Measurements from ENCODE around the gene ALDH1A1. TPM values are rescaled to one million over a fixed set of nuclear protein-coding genes. Genes with fewer than 3 reads are reported as not detected.

ALDH1A1 gene
- total RNA-seq, 1 experiment from 2014 or later, result 1.9 TPM

DNA sequence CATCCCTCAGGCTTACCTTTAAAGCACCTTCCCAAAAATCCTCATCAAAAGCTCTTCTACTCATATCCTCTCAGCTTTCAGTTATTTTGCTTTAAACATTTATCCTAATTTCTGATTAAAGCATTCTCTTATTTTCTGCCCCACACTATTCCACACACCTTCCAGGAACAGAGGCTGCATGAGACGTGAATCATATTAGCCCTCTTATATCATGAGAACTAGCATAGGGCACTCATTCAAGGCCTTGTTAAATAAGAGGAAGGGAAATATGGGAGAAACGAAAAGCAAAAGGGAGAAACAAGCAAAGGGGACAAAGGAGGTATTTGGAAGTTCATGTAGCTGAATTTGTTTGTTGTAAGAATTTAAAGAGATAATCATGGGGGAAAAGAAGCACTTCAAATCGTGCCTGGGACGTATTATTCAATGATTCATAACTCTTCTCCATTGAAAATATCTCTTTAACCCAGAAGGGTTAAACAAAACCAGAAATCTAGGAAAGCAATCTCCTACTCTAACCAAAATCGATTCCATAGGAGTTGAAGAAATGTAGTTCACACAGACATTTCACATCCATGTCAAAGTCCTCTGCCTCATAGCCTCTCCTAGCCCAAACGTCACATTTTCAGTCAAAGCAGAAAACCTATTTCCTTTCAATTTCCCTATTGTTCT lies 4.1 kb downstream of the ALDH1A1 start:
- ATAC-seq (no peak), DNase-seq (ENCODE audit: low spot score) (no peak)
- Mint-ChIP-seq H3K4me1 (peaks cover 25% of the 10 kb centered on the region), H3K9me3 (no peaks in the 10 kb centered on the region), H3K4me3 (no peak overlapping the region), H3K27me3 (ENCODE audit: low read depth) (no peaks in the 10 kb centered on the region), H3K36me3 (no peaks in the 10 kb centered on the region), H3K27ac (no peak overlapping the region)
- TF ChIP-seq ZSCAN18 (CRISPR knock-in tag; IDR thresholded peaks at IDR 0.05) (no peak), CBFB (CRISPR knock-in tag; IDR thresholded peaks at IDR 0.05; ENCODE audit: low read depth) (no peak), TEAD1 (CRISPR knock-in tag; IDR thresholded peaks at IDR 0.05) (no peak)
- TF ChIP-seq, protein P1, sequence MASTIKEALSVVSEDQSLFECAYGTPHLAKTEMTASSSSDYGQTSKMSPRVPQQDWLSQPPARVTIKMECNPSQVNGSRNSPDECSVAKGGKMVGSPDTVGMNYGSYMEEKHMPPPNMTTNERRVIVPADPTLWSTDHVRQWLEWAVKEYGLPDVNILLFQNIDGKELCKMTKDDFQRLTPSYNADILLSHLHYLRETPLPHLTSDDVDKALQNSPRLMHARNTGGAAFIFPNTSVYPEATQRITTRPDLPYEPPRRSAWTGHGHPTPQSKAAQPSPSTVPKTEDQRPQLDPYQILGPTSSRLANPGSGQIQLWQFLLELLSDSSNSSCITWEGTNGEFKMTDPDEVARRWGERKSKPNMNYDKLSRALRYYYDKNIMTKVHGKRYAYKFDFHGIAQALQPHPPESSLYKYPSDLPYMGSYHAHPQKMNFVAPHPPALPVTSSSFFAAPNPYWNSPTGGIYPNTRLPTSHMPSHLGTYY (CRISPR knock-in tag; IDR thresholded peaks at IDR 0.05), result no peak
- ChIA-PET POLR2A (no interaction called here), CTCF (interaction anchor here (1.8 kb wide), 1 partner anchor 17 kb away, joined by 8 read pairs; no protein-coding TSS in a partner anchor)

GRCh38 chr9:72947984-72948465 lies 4.8 kb downstream of the ALDH1A1 start:
- no peaks in the 10 kb centered on the region for H3K9me3 Mint-ChIP-seq
- no peaks in the 10 kb centered on the region for H3K36me3 Mint-ChIP-seq
- ATAC-seq (no peak), DNase-seq (ENCODE audit: low spot score) (no peak)
- TF ChIP-seq NR2C2 (CRISPR knock-in tag; IDR thresholded peaks at IDR 0.05), result no peak
- TF ChIP-seq ATF6 (CRISPR knock-in tag; IDR thresholded peaks at IDR 0.05), result no peak
- no peak for TF ChIP-seq FOXP4 (CRISPR knock-in tag; IDR thresholded peaks at IDR 0.05)
- no peak for TF ChIP-seq FOXP1 (CRISPR knock-in tag; IDR thresholded peaks at IDR 0.05; ENCODE audit: borderline replicate concordance)
- no peak for TF ChIP-seq ZSCAN18 (CRISPR knock-in tag; IDR thresholded peaks at IDR 0.05)
- TF ChIP-seq FOXJ3 (CRISPR knock-in tag; IDR thresholded peaks at IDR 0.05; ENCODE audit: borderline replicate concordance), result no peak
- no peak for TF ChIP-seq JAZF1 (CRISPR knock-in tag; IDR thresholded peaks at IDR 0.05)
- no peak for TF ChIP-seq CTCF (IDR thresholded peaks at IDR 0.05)
- TF ChIP-seq TP53 (CRISPR knock-in tag; IDR thresholded peaks at IDR 0.05), result no peak
- TF ChIP-seq GABPB1 (CRISPR knock-in tag; IDR thresholded peaks at IDR 0.05), result no peak
- ChIA-PET POLR2A (no interaction called here), CTCF (interaction anchor here (0.5 to 1.8 kb wide), 2 partner anchors 17 to 109 kb away, joined by 3 to 8 read pairs; no protein-coding TSS in a partner anchor)
- H3K27ac Mint-ChIP-seq, result no peak overlapping the region
- H3K27me3 Mint-ChIP-seq (ENCODE audit: low read depth), result no peaks in the 10 kb centered on the region
- no peak overlapping the region for H3K4me3 Mint-ChIP-seq
- H3K4me1 Mint-ChIP-seq, result peaks cover 20% of the 10 kb centered on the region
